Brain microvascular endothelial cell (primary cell): ENCODE data around the gene LRP1.

Experiments
- DNase-seq: peaks from one replicate; pipeline ENCODE4 v3.0.0-alpha.2; 2020
- H3K27ac ChIP-seq: fragments of 250-450 bp; sonication (Bioruptor Pico); 2 replicates; pipeline ENCODE4 v1.5.1; 2020; ENCODE audit warnings: mild to moderate bottlenecking, moderate library complexity
- H3K27me3 ChIP-seq: fragments of 250-450 bp; sonication (Bioruptor Pico); replicated peaks from 2 replicates; pipeline ENCODE4 v1.5.1; 2020; ENCODE audit warnings: mild to moderate bottlenecking
- H3K36me3 ChIP-seq: fragments of 250-450 bp; sonication (Bioruptor Pico); replicated peaks from 2 replicates; pipeline ENCODE4 v1.5.1; 2020; ENCODE audit warnings: mild to moderate bottlenecking
- H3K4me3 ChIP-seq: 2 replicates; pipeline ENCODE4 v1.5.1; 2011; ENCODE audit warnings: low read depth, mild to moderate bottlenecking, control low read depth, low read length, moderate library complexity
- CTCF ChIP-seq: IDR thresholded peaks from 2 replicates; pipeline ENCODE4 v1.5.1; 2011; ENCODE audit warnings: low read depth, mild to moderate bottlenecking, moderate library complexity, low read length, control low read depth, inconsistent platforms; ENCODE audit errors: missing control alignments
- in situ Hi-C: cut with HindIII; loops from 2 replicates; pipeline ENCODE4 v1.10.0; 2017; ENCODE audit warnings: low sequenced_read_pairs, low pct_ligation_motif_present

The LRP1 gene

GRCh38 chr12:57129889-57130288 is 1.6 kb downstream of the LRP1 start:
- no peak for DNase-seq
- TF ChIP-seq CTCF, result no peak
- H3K36me3 ChIP-seq, result peaks cover 6% of the 10 kb centered on the region
- H3K27me3 ChIP-seq, result no peaks in the 10 kb centered on the region
- in situ Hi-C loops, result loop anchor here (5.0 kb wide), 1 partner anchor 57 kb away; no protein-coding TSS in a partner anchor
- H3K27ac ChIP-seq, result no peak overlapping the region
- peak overlapping the region; percentile 78 for H3K4me3 ChIP-seq

GRCh38 chr12:57130941-57131340 is 2.7 kb downstream of the LRP1 start:
- no peak for DNase-seq
- H3K27ac ChIP-seq, result no peak overlapping the region
- TF ChIP-seq CTCF, result no peak
- H3K27me3 ChIP-seq, result no peaks in the 10 kb centered on the region
- H3K36me3 ChIP-seq, result peaks cover 6% of the 10 kb centered on the region
- H3K4me3 ChIP-seq, result peak overlapping the region; percentile 78
- in situ Hi-C loops, result loop anchor here (5.0 kb wide), 1 partner anchor 56 kb away; no protein-coding TSS in a partner anchor

- DNase-seq, result no peak
Measured at GRCh38 chr12:57131896-57132744, 3.8 kb downstream of the LRP1 start.

GRCh38 chr12:57133013-57133569 is 4.8 kb downstream of the LRP1 start:
- no peak for TF ChIP-seq CTCF
- H3K27me3 ChIP-seq, result no peaks in the 10 kb centered on the region
- peak overlapping the region; percentile 56 for H3K27ac ChIP-seq
- peak overlapping the region; percentile 22 for H3K4me3 ChIP-seq
- peaks cover 8% of the 10 kb centered on the region for H3K36me3 ChIP-seq
- peak; percentile 50 for DNase-seq
- in situ Hi-C loops, result loop anchor here (5.0 kb wide), 1 partner anchor 54 kb away; no protein-coding TSS in a partner anchor

More at GRCh38 chr12:57131896-57132744, 3.8 kb downstream of the LRP1 start:
- peak overlapping the region; percentile 56 for H3K27ac ChIP-seq
- in situ Hi-C loops, result loop anchor here (5.0 kb wide), 1 partner anchor 55 kb away; no protein-coding TSS in a partner anchor
- TF ChIP-seq CTCF, result no peak
- peak overlapping the region; percentile 15 for H3K4me3 ChIP-seq
- peaks cover 8% of the 10 kb centered on the region for H3K36me3 ChIP-seq
- H3K27me3 ChIP-seq, result no peaks in the 10 kb centered on the region

DNA sequence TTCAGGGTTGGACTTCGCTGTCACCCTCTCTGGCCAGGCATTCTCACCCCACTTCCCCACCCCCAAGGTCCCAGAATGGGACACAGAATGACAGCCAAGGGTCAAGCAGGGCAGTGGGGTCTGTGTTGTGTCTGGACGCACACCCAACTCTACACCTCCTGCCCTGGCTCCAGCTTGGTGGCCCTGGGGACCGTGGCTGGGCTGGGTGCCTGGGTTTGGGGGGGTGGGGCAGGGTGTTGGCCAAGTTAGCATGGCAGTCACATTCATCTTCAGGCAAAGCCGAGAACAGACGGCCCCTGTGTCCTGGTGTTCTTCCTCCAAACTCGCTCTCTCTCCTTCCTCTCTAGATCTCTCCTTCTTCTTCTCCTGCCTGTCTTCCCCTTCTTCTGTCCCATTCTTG is 5.6 kb downstream of the LRP1 start:
- Histone ChIP-seq H3K36me3 (peaks cover 14% of the 10 kb centered on the region), H3K27ac (no peak overlapping the region)

More for the DNA sequence above, 5.6 kb downstream of the LRP1 start:
- no peak overlapping the region for H3K4me3 ChIP-seq
- H3K27me3 ChIP-seq, result no peaks in the 10 kb centered on the region
- in situ Hi-C loops, result loop anchor here (5.0 kb wide), 1 partner anchor 53 kb away; no protein-coding TSS in a partner anchor
- no peak for TF ChIP-seq CTCF
- DNase-seq, result no peak
